GM20000 (cell line): ENCODE results near the gene GATA5.

Source experiments
- DNase-seq: peaks from one replicate; pipeline ENCODE4 v3.0.0; 2012; ENCODE audit warnings: low spot score
- CTCF ChIP-seq: IDR thresholded peaks from 2 replicates; pipeline ENCODE4 v1.5.1; 2012; ENCODE audit warnings: mild to moderate bottlenecking, control low read depth; ENCODE audit errors: extremely low read depth, missing control alignments

Gene GATA5

DNA sequence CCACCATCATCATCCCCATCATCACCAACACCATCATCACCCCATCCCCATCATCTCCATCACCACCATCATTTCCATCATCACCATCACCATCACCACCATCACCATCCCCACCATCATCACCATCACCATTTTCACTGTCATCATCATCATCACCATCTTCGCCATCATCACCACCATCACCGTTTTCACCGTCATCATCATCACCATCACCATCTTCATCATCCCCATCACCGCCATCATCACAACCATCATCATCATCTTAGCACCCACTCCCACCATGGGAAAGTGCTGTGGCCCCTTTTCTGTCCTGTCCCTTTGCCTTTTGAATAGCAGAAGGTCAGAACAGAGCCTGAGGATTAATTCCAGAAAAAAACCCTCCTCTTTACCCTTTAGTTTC, 28.5 kb upstream of the GATA5 start:
- no peak for TF ChIP-seq CTCF
- no peak for DNase-seq

DNA sequence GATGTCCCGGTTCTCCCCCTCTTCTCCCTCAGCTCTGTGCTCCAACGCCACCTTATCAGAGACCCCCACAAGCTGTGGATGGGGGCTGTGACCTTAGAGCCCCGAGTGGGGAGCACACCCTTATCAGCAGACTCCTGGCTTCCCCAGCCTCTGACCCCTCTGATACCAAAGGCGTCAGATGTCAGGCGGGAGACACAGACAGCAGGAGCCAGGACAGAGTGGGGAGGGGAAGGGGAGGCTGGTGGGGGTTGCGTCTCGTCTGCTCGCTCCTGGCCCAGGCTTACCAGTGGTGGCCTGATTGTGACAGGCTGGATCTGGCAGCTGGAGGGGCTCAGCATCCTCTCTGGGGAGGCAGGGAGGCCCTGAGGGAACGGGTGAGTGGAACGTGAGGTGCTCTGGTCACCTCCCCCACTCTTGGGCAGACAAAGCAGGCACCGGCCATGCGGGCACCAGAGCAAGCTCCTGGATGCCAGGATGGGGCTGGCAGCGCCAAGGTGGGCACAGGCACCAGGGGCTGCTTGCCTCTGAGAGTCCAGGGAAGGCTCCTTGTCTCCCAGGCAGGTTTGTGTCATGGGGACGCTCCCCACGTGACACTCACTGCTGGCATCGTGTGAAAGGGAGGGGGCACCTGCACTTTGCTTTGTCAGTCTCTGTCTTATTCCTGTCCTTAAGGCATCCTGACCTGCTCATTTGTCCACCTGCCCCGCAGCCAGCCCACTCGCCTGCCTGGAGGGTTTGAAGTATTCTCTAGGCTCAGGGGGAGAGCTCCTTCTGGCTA, 27.8 kb upstream of the GATA5 start:
- no peak for DNase-seq
- no peak for TF ChIP-seq CTCF

DNA sequence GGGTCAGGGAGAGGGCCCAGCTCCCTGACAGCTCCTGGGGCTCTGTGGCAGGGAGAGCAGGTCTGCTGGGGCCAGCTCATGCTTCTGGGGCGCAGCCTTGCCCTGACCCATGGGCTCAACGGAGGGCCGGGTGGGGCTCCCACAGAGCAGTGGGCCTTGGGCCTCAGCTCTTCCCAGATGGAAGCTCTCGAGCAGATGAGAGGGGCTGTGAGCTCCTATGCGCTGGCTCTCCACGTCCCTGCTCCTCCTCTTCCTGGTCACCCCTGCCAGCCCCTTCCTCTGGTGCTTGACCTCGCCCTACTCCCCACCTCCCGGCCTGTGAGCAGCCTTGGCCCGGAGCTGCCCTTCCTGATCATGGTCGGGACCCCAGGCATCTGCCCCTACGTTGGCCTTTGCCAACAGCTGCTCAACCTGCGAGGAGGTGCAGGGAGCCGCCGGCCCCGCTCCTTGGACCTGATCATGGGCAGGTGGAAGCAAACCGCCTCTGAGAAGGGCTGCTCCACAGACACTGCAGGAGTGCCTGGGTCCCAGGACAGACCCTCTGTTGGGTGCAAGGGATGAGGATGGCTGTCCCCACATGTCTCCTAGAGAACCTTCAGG, 26.8 kb upstream of the GATA5 start:
- no peak for DNase-seq
- TF ChIP-seq CTCF, result no peak

GRCh38 chr20:62501801-62502495, 26.2 kb upstream of the GATA5 start:
- DNase-seq, result peak; percentile 78
- no peak for TF ChIP-seq CTCF

GRCh38 chr20:62500237-62500864, 24.6 kb upstream of the GATA5 start:
- peak; percentile 89 for DNase-seq
- TF ChIP-seq CTCF, result peak; percentile 90

GRCh38 chr20:62499758-62500236, 24.0 kb upstream of the GATA5 start:
- DNase-seq, result no peak
- TF ChIP-seq CTCF, result no peak
